NCI-H524 treated with DMSO at 0.1 percent for 48 hours (cell line): ENCODE measurements around the gene GALNT9.
"Not testable (repeated sequence)": the region's sequence is repeated elsewhere in the genome, so short reads cannot be mapped to it uniquely, and the experiment has no call there.

Experiments used
- DNase-seq: peaks from one replicate; lab custom pipeline; 2025; lab: John Stamatoyannopoulos, UW

GALNT9 gene

GRCh38 chr12:132329036-132329719 lies at the start of gene GALNT9:
Gene GALNT9, minus strand, starts transcription at chr12:132329589. Its CDS starts 386 bp downstream, at chr12:132329203.
- no peak for DNase-seq

GRCh38 chr12:132379057-132379456 lies 49.7 kb upstream of the GALNT9 start:
- DNase-seq: not testable (repeated sequence)

- DNase-seq: no peak
Observed at GRCh38 chr12:132377147-132377546, 47.8 kb upstream of the GALNT9 start.

GRCh38 chr12:132376464-132376830 lies 47.1 kb upstream of the GALNT9 start:
- no peak for DNase-seq

DNA sequence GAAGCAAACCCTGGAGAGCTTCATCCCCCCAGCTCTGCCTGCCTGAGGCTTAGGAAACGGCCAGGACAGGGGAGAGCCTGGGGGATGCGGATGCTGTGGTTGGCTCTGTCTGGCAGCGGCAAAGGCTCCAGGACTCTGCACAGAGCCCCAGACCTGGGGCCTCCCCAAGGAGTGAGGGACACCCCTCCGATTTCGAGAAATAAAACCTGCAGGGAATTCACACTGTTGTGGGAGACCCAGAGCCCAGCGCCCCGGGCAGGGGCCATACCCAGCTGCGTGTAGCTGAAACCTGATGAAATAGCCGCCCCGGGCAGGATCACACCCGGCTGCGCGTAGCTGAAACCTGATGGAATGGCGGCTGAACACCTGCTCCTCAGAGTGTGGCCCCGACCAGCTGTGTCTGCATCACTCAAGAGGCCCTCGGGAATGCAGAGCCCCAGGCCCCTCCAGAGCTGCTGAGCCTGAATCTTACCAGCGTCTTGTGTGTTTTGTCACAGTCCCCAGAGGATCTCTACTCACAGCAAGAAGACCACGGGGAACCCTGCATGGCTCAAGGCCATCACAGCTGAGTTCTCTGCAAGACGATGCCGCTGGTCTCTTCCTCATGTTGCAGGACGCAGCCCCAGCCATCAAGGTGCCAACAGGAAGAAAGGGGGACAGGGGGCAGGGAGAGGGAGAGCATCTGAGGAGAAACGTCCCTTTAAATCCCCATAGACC lies 46.5 kb upstream of the GALNT9 start:
- no peak for DNase-seq

DNA sequence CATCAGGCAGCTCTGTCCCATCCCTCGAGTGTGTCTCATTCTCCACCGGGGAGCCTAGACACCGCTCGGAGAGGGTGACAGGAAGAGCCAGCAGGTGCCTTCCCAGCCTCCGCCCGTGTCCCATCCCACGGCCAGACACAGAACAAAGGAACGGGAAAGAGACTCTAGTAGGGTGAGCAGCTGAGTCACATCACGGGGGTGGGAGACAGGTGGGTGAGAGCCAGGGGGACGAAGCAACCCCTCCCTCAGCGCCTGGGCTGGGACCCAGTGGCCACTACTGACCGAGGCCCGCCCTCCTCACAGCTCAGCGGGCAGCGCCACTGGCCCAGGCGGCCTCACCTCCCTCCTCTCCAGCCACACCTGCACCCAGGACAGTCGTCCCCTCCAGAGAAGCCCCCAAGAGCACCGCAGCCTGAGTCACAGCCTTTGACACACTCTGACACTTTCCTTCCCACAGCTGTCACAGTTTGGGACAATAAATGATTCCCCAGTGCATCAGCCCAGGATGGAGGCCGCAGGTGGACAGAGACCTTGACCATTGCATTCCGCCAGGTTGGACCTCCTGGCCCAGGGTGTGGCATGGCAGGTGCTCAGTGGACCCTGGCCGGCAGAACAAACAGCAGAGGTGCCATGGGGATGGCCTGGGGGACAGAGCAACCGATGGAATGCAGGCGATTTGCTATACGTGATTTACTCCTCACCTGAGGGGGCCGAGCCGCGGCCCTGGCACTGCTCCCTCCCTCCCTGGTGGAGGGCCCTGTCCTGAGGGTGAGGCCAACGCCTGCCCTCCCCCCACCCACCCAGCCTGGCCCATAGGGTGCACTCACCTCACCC lies 45.4 kb upstream of the GALNT9 start:
- DNase-seq: no peak

DNA sequence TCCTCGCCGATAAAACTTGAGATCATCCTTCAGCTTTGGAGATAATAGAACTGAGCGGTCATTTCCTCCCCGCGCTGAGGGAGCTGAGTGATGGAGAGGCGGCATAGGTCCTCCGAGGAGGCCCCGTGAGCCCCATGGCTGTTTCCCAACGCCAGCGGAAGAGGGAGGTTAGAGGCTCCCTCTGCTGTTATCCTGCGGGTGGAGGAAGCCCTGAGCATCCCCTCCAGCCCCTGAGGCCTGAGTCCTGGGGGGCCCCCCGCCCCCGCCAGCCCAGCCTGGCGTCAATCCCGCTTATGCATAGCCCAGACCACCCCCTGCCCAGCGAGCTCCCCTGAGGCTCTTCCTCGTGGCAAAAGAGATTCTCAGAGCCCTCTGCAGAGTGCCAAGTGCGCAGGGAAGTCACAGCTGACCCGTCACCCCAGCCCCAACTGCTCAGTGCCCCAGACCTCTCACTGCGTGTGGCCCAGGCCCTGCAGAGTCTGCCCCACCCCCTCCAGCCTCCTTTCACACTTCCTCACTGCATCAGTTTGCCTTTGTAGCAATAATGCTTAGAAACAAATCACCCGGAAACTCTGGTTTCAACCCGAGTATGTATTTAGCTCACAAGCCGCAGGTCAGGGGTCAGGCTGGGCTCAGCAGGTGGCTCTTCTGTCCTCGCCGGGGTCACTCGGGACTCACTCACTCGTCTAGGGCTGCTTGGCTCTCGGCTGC lies 44.7 kb upstream of the GALNT9 start:
- DNase-seq: no peak

GRCh38 chr12:132367852-132368251 lies 38.5 kb upstream of the GALNT9 start:
- no peak for DNase-seq

DNA sequence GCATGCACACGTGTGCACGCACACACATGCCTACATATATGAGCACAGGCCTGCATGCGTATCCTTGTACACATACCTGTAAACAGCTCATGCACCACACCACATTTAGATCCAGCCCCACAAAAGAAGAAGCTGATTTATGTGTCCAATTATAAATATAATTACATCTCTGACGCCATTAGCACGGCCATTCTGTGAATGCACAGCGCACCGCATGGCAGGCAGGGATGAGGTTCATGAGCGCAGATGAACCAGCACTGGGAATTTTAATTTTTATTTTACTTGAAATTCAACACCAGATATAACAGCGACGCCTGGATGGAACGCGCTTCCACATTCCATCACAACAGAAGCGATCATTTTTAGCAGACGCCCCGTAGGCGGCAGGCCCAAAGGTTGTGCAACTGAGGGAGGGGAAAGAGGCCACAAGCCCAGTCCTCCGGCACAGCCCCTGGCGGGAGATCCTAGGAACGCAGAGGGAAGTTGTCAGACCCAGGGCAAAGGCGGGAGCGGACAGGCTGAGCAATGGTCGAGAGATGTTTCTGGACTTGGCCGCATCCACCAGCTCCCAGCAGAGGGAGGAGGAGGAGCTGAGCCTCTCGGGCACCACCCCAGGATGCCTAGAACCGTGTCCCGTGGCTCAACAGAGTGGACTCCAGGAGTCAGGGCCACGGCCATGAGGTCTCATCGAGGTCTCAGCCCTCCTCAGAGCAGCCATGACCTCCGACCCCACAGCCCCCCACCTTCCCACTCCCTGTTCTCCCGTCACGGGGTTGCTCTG lies 37.9 kb upstream of the GALNT9 start:
- no peak for DNase-seq

- DNase-seq: no peak
Observed at GRCh38 chr12:132366341-132366861, 37.0 kb upstream of the GALNT9 start.

DNA sequence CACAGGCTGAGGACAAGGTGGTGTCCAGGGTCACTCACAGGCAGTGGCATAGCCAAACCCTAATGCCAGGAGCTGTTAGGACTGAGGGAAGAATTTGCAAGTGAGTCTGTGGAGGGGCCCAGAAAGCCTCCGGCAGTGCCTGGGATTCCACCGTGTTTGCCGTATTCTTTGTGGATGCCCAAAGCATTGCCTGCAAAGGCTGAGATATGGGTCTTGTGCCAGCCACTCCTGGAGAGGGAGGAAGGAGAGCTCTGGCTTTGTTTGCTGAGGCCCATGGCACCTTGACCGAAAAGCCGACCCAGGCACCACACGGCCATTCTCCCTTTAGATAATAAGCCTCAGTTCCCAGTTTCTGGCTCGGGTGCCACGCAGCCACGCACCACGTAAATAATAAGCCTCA lies 35.8 kb upstream of the GALNT9 start:
- no peak for DNase-seq

- DNase-seq: no peak
Observed at GRCh38 chr12:132364348-132364902, 35.0 kb upstream of the GALNT9 start.

GRCh38 chr12:132363661-132364347 lies 34.4 kb upstream of the GALNT9 start:
- no peak for DNase-seq

- no peak for DNase-seq
Observed at GRCh38 chr12:132362996-132363660, 33.7 kb upstream of the GALNT9 start.

GRCh38 chr12:132360906-132361777 lies 31.8 kb upstream of the GALNT9 start:
- no peak for DNase-seq

- no peak for DNase-seq
Observed at GRCh38 chr12:132360410-132360809, 31.0 kb upstream of the GALNT9 start.

DNA sequence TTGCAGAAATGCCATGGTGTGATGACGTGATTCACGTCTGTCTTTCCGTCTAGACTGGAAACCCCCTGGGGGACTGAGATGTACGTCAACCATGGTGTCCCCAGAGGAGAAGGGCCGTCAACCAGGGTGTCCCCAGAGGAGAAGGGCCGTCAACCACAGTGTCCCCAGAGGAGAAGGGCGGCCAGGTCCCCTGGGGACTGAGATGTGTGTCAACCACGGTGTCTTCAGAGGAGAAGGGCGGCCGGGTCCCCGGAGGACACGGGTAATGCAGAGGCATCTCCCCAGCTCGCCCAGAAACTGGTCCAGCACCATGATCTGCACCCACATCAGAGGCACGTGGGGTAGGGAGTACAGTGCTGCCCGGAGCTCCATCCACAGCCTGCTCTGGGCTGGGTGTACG lies 30.6 kb upstream of the GALNT9 start:
- DNase-seq: no peak

DNA sequence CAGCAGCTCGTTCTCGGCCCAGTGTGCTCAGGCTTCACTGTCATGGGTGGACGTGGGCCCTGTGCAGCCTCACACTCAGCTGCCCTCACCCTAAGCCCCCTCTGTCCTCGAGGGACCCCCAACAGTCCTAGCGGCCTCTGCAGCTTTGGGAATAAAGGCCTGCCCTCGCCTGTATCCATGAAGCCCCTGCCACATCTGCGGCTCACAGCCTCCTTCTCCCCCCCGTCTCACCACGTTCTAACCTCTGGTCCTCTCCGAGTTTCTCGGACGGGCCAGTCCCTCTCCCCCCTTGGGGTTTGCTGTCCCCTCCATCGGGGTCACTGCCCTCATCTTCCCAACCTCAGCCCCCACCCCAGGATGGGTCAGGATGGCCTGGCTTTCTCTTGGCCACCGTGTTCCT lies 30.2 kb upstream of the GALNT9 start:
- no peak for DNase-seq
